Testis (tissue), 3 donors: ENCODE measurements around the gene BMP6. TPM values are rescaled to one million over a fixed set of nuclear protein-coding genes. Genes with fewer than 3 reads are reported as not detected.
"Not testable (repeated sequence)": the region's sequence is repeated elsewhere in the genome, so short reads cannot be mapped to it uniquely, and the experiment has no call there.

Experiments used
- DNase-seq: peaks from one replicate; pipeline ENCODE4 v3.0.0-alpha.2; 2019
- H3K27ac ChIP-seq, 2 donors: fragments of 200-600 bp; sonication (generic); one replicate each; pipeline ENCODE4 v1.5.1; 2019
- H3K27me3 ChIP-seq: fragments of 200-600 bp; sonication (generic); one replicate; pipeline ENCODE4 v1.5.1; 2019
- H3K36me3 ChIP-seq: fragments of 200-600 bp; sonication (generic); one replicate; pipeline ENCODE4 v1.5.1; 2017; ENCODE audit warnings: low read depth; ENCODE audit errors: missing control alignments
- H3K4me1 ChIP-seq: fragments of 200-600 bp; sonication (generic); one replicate; pipeline ENCODE4 v1.5.1; 2019
- H3K4me3 ChIP-seq, 2 donors: fragments of 200-600 bp; sonication (generic); one replicate each; pipeline ENCODE4 v1.5.1; 2017 to 2019
- H3K9me3 ChIP-seq: fragments of 200-600 bp; sonication (generic); one replicate; pipeline ENCODE4 v1.5.1; 2017
- CTCF ChIP-seq, 3 experiments: fragments of 450-650 bp in 2 of 3; fragments of 200-600 bp in 1 of 3; sonication (generic) in 1 of 3; IDR thresholded peaks; one replicate each; pipeline ENCODE4 v1.5.1; 2016 to 2019; ENCODE audit warnings: antibody characterized with exemption in 3 of 3, mild to moderate bottlenecking in 2 of 3, moderate library complexity in 1 of 3
- POLR2A ChIP-seq: fragments of 450-650 bp; IDR thresholded peaks from one replicate; pipeline ENCODE4 v1.6.1; 2017; ENCODE audit warnings: antibody characterized with exemption, mild to moderate bottlenecking, moderate library complexity
- WGBS, 2 donors: methylation state at CpG; one replicate each; pipeline ENCODE4 v1.1.5; 2018; 5-methylcytosine and 5-hydroxymethylcytosine counted together
- intact Hi-C: fragments of 100-400 bp; cut with DNase I; formaldehyde crosslinking; loops from one replicate; pipeline ENCODE4 v1.15.1; 2023; ENCODE audit warnings: low total_unique reads
- polyA plus RNA-seq: library from polyadenylated mRNA; stranded (reverse); fragments of 350-450 nt; fragmentation: Illumina TruSeq; extraction: RNeasy Lipid Tissue Mini Kit (QIAGEN cat#74804); gene quantifications from one replicate; pipeline ENCODE4 v1.2.3, GENCODE V29; 2014; ENCODE audit warnings: low read depth, low replicate concordance; ENCODE audit not compliant: insufficient read depth
- total RNA-seq, 2 donors: library from RNA; depleted of rRNA; stranded (reverse); fragments of >200 nt; gene quantifications; one replicate each; pipeline ENCODE4 v1.2.3, GENCODE V29; 2016

Gene BMP6
- total and polyA plus RNA-seq, 3 donors from 2014 or later: 6.2 to 13.6 (median 11.4) TPM

- Histone ChIP-seq H3K27me3 (no peaks in the 10 kb centered on the region), H3K9me3 (no peaks in the 10 kb centered on the region), H3K36me3 (no peaks in the 10 kb centered on the region), H3K4me1 (no peaks in the 10 kb centered on the region), H3K4me3 (no peak overlapping the region), H3K27ac (no peak overlapping the region)
- 56 to 66% methylated on average over 5 of the region's 5 CpGs for WGBS, 2 donors
- TF ChIP-seq CTCF (IDR thresholded peaks at IDR 0.05) (no peak), POLR2A (no peak)
- no peak for DNase-seq
- intact Hi-C loops: no loop called here
These were observed 89.8 kb downstream of the BMP6 start for GRCh38 chr6:7815716-7816115.

- H3K4me1 ChIP-seq, H3K27me3 ChIP-seq, intact Hi-C loops, DNase-seq, H3K27ac ChIP-seq, H3K36me3 ChIP-seq, H3K9me3 ChIP-seq, H3K4me3 ChIP-seq: not testable (repeated sequence)
- 86 to 93% methylated on average over 5 of the region's 5 CpGs for WGBS, 2 donors
These were observed 91.3 kb downstream of the BMP6 start for GRCh38 chr6:7817184-7817583.

- intact Hi-C loops: no loop called here
- H3K27ac ChIP-seq: no peak overlapping the region
- 82 to 84% methylated on average over 13 of the region's 13 CpGs for WGBS, 2 donors
- no peaks in the 10 kb centered on the region for H3K27me3 ChIP-seq
- no peak for TF ChIP-seq CTCF (IDR thresholded peaks at IDR 0.05)
- no peak for TF ChIP-seq POLR2A
- no peak overlapping the region for H3K4me3 ChIP-seq
- no peaks in the 10 kb centered on the region for H3K36me3 ChIP-seq
- no peaks in the 10 kb centered on the region for H3K9me3 ChIP-seq
- H3K4me1 ChIP-seq: no peaks in the 10 kb centered on the region
- no peak for DNase-seq
These were observed 92.6 kb downstream of the BMP6 start for GRCh38 chr6:7818257-7819214.

- Histone ChIP-seq H3K4me1 (no peaks in the 10 kb centered on the region), H3K9me3 (no peaks in the 10 kb centered on the region), H3K4me3 (no peak overlapping the region), H3K36me3 (no peaks in the 10 kb centered on the region), H3K27me3 (no peaks in the 10 kb centered on the region), H3K27ac (no peak overlapping the region)
- intact Hi-C loops: no loop called here
- TF ChIP-seq CTCF (IDR thresholded peaks at IDR 0.05) (no peak), POLR2A (no peak)
- no peak for DNase-seq
- 68 to 82% methylated on average over 3 of the region's 3 CpGs for WGBS, 2 donors
These were observed 93.6 kb downstream of the BMP6 start for GRCh38 chr6:7819431-7820015.

GRCh38 chr6:7820288-7820835 lies 94.5 kb downstream of the BMP6 start:
- intact Hi-C loops: no loop called here
- Histone ChIP-seq H3K4me3 (no peak overlapping the region), H3K4me1 (no peaks in the 10 kb centered on the region), H3K27me3 (no peaks in the 10 kb centered on the region), H3K27ac (no peak overlapping the region), H3K9me3 (no peaks in the 10 kb centered on the region), H3K36me3 (no peaks in the 10 kb centered on the region)
- 79 to 81% methylated on average over 8 to 9 of the region's 9 CpGs for WGBS, 2 donors
- DNase-seq: no peak
- TF ChIP-seq CTCF (IDR thresholded peaks at IDR 0.05) (no peak), POLR2A (no peak)
